H9 (cell line): ENCODE data around the gene CRISPLD2. TPM values are rescaled to one million over a fixed set of nuclear protein-coding genes. Genes with fewer than 3 reads are reported as not detected.

Source experiments
- DNase-seq: peaks from one replicate; pipeline ENCODE4 v3.0.0-alpha.2; 2017
- H2AFZ ChIP-seq: one replicate; pipeline ENCODE4 v1.6.1; 2013; ENCODE audit warnings: mild to moderate bottlenecking, low read length, control low read depth, moderate library complexity
- H2AK5ac ChIP-seq: 2 replicates; pipeline ENCODE4 v1.6.1; 2013; ENCODE audit warnings: low read length, control low read depth, mixed read lengths; ENCODE audit not compliant: insufficient read length
- H2BK120ac ChIP-seq: one replicate; pipeline ENCODE4 v1.6.1; 2013; ENCODE audit warnings: low read depth, mild to moderate bottlenecking, low read length, control low read depth, inconsistent platforms; ENCODE audit not compliant: poor library complexity, severe bottlenecking
- H2BK12ac ChIP-seq: 2 replicates; pipeline ENCODE4 v1.6.1; 2013; ENCODE audit warnings: low read length, control low read depth, mixed read lengths, low read depth; ENCODE audit not compliant: insufficient read length
- H2BK15ac ChIP-seq: 2 replicates; pipeline ENCODE4 v1.6.1; 2013; ENCODE audit warnings: low read depth, low read length, control low read depth
- H2BK20ac ChIP-seq: one replicate; pipeline ENCODE4 v1.6.1; 2013; ENCODE audit warnings: low read depth, mild to moderate bottlenecking, low read length, control low read depth, inconsistent platforms; ENCODE audit not compliant: poor library complexity, severe bottlenecking
- H2BK5ac ChIP-seq: 2 replicates; pipeline ENCODE4 v1.6.1; 2013; ENCODE audit warnings: low read length, control low read depth, mixed read lengths; ENCODE audit not compliant: insufficient read length
- H3K14ac ChIP-seq: 2 replicates; pipeline ENCODE4 v1.6.1; 2013; ENCODE audit warnings: low read length, control low read depth; ENCODE audit not compliant: insufficient read depth
- H3K18ac ChIP-seq: 2 replicates; pipeline ENCODE4 v1.6.1; 2013; ENCODE audit warnings: low read depth, mild to moderate bottlenecking, mixed read lengths, low read length, control low read depth; ENCODE audit not compliant: insufficient read length
- H3K23ac ChIP-seq: 2 replicates; pipeline ENCODE4 v1.6.1; 2013; ENCODE audit warnings: low read length, control low read depth, mixed read lengths, low read depth; ENCODE audit not compliant: insufficient read length
- H3K23me2 ChIP-seq: 2 replicates; pipeline ENCODE4 v1.6.1; 2013; ENCODE audit warnings: low read depth, mild to moderate bottlenecking, mixed read lengths, low read length, control low read depth; ENCODE audit not compliant: insufficient read length, poor library complexity, severe bottlenecking
- H3K27ac ChIP-seq: 2 replicates; pipeline ENCODE4 v1.5.1; 2013; ENCODE audit warnings: low read length, control low read depth, mixed read lengths, low read depth; ENCODE audit not compliant: insufficient read length
- H3K27me3 ChIP-seq: 2 replicates; pipeline ENCODE4 v1.6.1; 2013; ENCODE audit warnings: low read length, control low read depth, inconsistent platforms; ENCODE audit not compliant: insufficient read depth
- H3K4ac ChIP-seq: 2 replicates; pipeline ENCODE4 v1.6.1; 2013; ENCODE audit warnings: low read depth, mild to moderate bottlenecking, control low read depth, inconsistent platforms, low read length, moderate library complexity
- H3K4me1 ChIP-seq: 2 replicates; pipeline ENCODE4 v1.6.1; 2013; ENCODE audit warnings: low read length, control low read depth, inconsistent platforms; ENCODE audit not compliant: insufficient read depth
- H3K4me2 ChIP-seq: 2 replicates; pipeline ENCODE4 v1.6.1; 2013; ENCODE audit warnings: low read length, control low read depth, mixed read lengths; ENCODE audit not compliant: insufficient read length, insufficient read depth
- H3K56ac ChIP-seq: 2 replicates; pipeline ENCODE4 v1.6.1; 2013; ENCODE audit warnings: low read depth, mild to moderate bottlenecking, mixed read lengths, low read length, control low read depth; ENCODE audit not compliant: insufficient read length
- H3K79me1 ChIP-seq: 2 replicates; pipeline ENCODE4 v1.6.1; 2013; ENCODE audit warnings: low read depth, mild to moderate bottlenecking, moderate library complexity, low read length, control low read depth, inconsistent platforms; ENCODE audit not compliant: insufficient read depth, poor library complexity, severe bottlenecking
- H3K79me2 ChIP-seq: 2 replicates; pipeline ENCODE4 v1.6.1; 2013; ENCODE audit warnings: low read length, control low read depth, inconsistent platforms; ENCODE audit not compliant: insufficient read depth
- H3K9ac ChIP-seq: 2 replicates; pipeline ENCODE4 v1.6.1; 2013; ENCODE audit warnings: low read length, control low read depth, mixed read lengths; ENCODE audit not compliant: insufficient read length; ENCODE audit errors: extremely low read depth
- H3K9me3 ChIP-seq: one replicate; pipeline ENCODE4 v1.6.1; 2013; ENCODE audit warnings: low read depth, low read length, inconsistent platforms; ENCODE audit not compliant: control insufficient read depth
- H3T11ph ChIP-seq: one replicate; pipeline ENCODE4 v1.6.1; 2013; ENCODE audit warnings: mild to moderate bottlenecking, low read length, control low read depth, inconsistent platforms
- H4K20me1 ChIP-seq: one replicate; pipeline ENCODE4 v1.6.1; 2013; ENCODE audit not compliant: control insufficient read depth, insufficient read length, insufficient read depth
- H4K5ac ChIP-seq: 2 replicates; pipeline ENCODE4 v1.6.1; 2013; ENCODE audit warnings: low read depth, mild to moderate bottlenecking, mixed read lengths, low read length, control low read depth; ENCODE audit not compliant: insufficient read length
- H4K8ac ChIP-seq: replicated peaks from 2 replicates; pipeline ENCODE4 v1.6.1; 2013; ENCODE audit warnings: low read length, control low read depth, mixed read lengths, low read depth; ENCODE audit not compliant: insufficient read length
- H4K91ac ChIP-seq: 2 replicates; pipeline ENCODE4 v1.6.1; 2013; ENCODE audit warnings: low read depth, mild to moderate bottlenecking, moderate library complexity, mixed read lengths, low read length, control low read depth; ENCODE audit not compliant: insufficient read length
- H3K27ac Mint-ChIP-seq, 3 experiments: 2 replicates in 2 of 3; 3 replicates in 1 of 3; pipeline ENCODE4 v1.8.0; 2020 to 2021; ENCODE audit warnings: mixed read lengths in 3 of 3, mild to moderate bottlenecking in 1 of 3, moderate library complexity in 1 of 3
- H3K27me3 Mint-ChIP-seq: 2 replicates; pipeline ENCODE4 v1.8.0; 2021; ENCODE audit warnings: low read depth, mild to moderate bottlenecking, moderate library complexity, mixed read lengths
- H3K36me3 Mint-ChIP-seq, 3 experiments: 2 replicates in 2 of 3; 3 replicates in 1 of 3; pipeline ENCODE4 v1.8.0; 2020 to 2021; ENCODE audit warnings: low read depth in 3 of 3, mixed read lengths in 3 of 3; ENCODE audit not compliant: insufficient read depth in 1 of 3
- H3K4me1 Mint-ChIP-seq, 2 experiments: 2 replicates each; pipeline ENCODE4 v1.8.0; 2020; ENCODE audit warnings: mixed read lengths in 2 of 2
- H3K4me3 Mint-ChIP-seq, 2 experiments: 2 replicates in 1 of 2; 3 replicates in 1 of 2; pipeline ENCODE4 v1.8.0; 2020 to 2021; ENCODE audit warnings: mild to moderate bottlenecking in 2 of 2, mixed read lengths in 2 of 2, moderate library complexity in 1 of 2
- H3K9me3 Mint-ChIP-seq, 2 experiments: 2 replicates in 1 of 2; 3 replicates in 1 of 2; pipeline ENCODE4 v1.8.0; 2020; ENCODE audit warnings: mild to moderate bottlenecking in 2 of 2, mixed read lengths in 2 of 2, moderate library complexity in 1 of 2
- WGBS: extraction: QIAGEN DNeasy Blood & Tissue Kit; methylation state at CpG from one replicate; pipeline ENCODE4 v1.1.7; 2013; ENCODE audit warnings: missing lambda C conversion rate, low lambda C conversion rate, mixed read lengths; ENCODE audit not compliant: insufficient read length; ENCODE audit errors: extremely low coverage; 5-methylcytosine and 5-hydroxymethylcytosine counted together
- total RNA-seq: library from RNA; stranded (reverse); gene quantifications from 2 replicates; pipeline ENCODE4 v1.2.1, GENCODE V29; 2021
- TF ChIP-seq, protein P1 (sequence below): fragments of 200-600 bp; sonication (generic); conservative IDR thresholded peaks from 3 replicates; pipeline ENCODE4 v1.8.0; 2021; ENCODE audit warnings: antibody characterized with exemption, mild to moderate bottlenecking

Gene CRISPLD2
- total RNA-seq, 1 experiment from 2014 or later, result 2.3 TPM

DNA sequence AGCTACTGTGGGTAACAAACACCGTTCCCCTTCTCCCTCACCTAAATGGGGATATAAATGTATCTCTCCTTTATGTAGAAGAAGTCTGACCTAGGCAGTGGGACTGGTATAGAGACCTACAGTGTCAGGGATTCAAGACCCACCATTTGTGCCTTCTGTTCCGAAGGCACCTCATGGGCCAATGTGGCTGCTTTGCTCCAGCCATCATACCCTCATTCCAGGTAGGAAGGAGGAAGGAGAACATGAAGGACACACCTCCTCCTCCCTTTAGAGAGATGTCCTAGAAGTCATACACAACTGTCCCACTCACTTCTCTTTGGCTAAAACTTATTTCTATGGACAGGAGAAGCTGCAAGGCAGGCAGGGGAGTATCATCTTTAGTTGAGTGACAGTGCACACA lies 8.3 kb upstream of the CRISPLD2 start:
- no peaks in the 10 kb centered on the region for H3K79me2 ChIP-seq
- H4K8ac ChIP-seq, result no peak overlapping the region
- no peak overlapping the region for H2BK5ac ChIP-seq
- H3K27me3 ChIP-seq, result no peaks in the 10 kb centered on the region
- no peak overlapping the region for H3K4me2 ChIP-seq
- no peak overlapping the region for H3K14ac ChIP-seq
- H3K4me1 ChIP-seq, result no peaks in the 10 kb centered on the region
- Mint-ChIP-seq H3K27ac (no peak overlapping the region), H3K27me3 (peaks cover 49% of the 10 kb centered on the region), H3K4me1 (no peaks in the 10 kb centered on the region; a peak in 1 of 4 replicates), H3K4me3 (no peak overlapping the region), H3K9me3 (no peaks in the 10 kb centered on the region; a peak in 1 of 5 replicates), H3K36me3 (no peaks in the 10 kb centered on the region)
- no peak for DNase-seq
- H3K56ac ChIP-seq, result no peak overlapping the region
- no peak overlapping the region for H2BK120ac ChIP-seq
- no peak overlapping the region for H2BK20ac ChIP-seq
- no peak overlapping the region for H3K18ac ChIP-seq
- no peaks in the 10 kb centered on the region for H4K20me1 ChIP-seq
- H3T11ph ChIP-seq, result no peak overlapping the region
- H3K27ac ChIP-seq, result no peak overlapping the region
- no peaks in the 10 kb centered on the region for H3K79me1 ChIP-seq
- TF ChIP-seq, protein P1, sequence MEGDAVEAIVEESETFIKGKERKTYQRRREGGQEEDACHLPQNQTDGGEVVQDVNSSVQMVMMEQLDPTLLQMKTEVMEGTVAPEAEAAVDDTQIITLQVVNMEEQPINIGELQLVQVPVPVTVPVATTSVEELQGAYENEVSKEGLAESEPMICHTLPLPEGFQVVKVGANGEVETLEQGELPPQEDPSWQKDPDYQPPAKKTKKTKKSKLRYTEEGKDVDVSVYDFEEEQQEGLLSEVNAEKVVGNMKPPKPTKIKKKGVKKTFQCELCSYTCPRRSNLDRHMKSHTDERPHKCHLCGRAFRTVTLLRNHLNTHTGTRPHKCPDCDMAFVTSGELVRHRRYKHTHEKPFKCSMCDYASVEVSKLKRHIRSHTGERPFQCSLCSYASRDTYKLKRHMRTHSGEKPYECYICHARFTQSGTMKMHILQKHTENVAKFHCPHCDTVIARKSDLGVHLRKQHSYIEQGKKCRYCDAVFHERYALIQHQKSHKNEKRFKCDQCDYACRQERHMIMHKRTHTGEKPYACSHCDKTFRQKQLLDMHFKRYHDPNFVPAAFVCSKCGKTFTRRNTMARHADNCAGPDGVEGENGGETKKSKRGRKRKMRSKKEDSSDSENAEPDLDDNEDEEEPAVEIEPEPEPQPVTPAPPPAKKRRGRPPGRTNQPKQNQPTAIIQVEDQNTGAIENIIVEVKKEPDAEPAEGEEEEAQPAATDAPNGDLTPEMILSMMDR, result no peak
- H4K91ac ChIP-seq, result no peak overlapping the region
- no peak overlapping the region for H3K9ac ChIP-seq
- H3K23ac ChIP-seq, result no peak overlapping the region
- H3K9me3 ChIP-seq, result no peaks in the 10 kb centered on the region
- no peak overlapping the region for H3K4ac ChIP-seq
- H2AFZ ChIP-seq, result no peak overlapping the region
- no peak overlapping the region for H4K5ac ChIP-seq
- H2BK15ac ChIP-seq, result no peak overlapping the region
- H2AK5ac ChIP-seq, result no peak overlapping the region
- H3K23me2 ChIP-seq, result no peaks in the 10 kb centered on the region
- WGBS, result no CpG with 5 or more reads among the region's 2 CpGs
- no peak overlapping the region for H2BK12ac ChIP-seq
